HG03139 (cell line): ENCODE data around the gene HOXC5.
A peak's percentile ranks its signal among the peaks of the same experiment; 100 is the strongest.

ENCODE experiments used
- ATAC-seq: cut with Tn5 transposase; IDR thresholded peaks from one replicate; pipeline ENCODE4 v1.9.1; 2021; ENCODE audit not compliant: unreplicated experiment

HOXC5 gene

GRCh38 chr12:54032627-54033100 is at the start of gene HOXC5:
TSS of gene HOXC5 (plus strand) at chr12:54033050. CDS start at chr12:54033123, 73 bp downstream.
- no peak for ATAC-seq

- ATAC-seq = no peak
These were observed 49.3 kb upstream of the HOXC5 start for GRCh38 chr12:53983568-53983949.

GRCh38 chr12:53983950-53984572 is 48.8 kb upstream of the HOXC5 start:
- no peak for ATAC-seq

GRCh38 chr12:53984901-53985691 is 47.8 kb upstream of the HOXC5 start, which contains the start of gene HOXC10:
TSS of gene HOXC10 (plus strand) at chr12:53985146. CDS start at chr12:53985260, 114 bp downstream.
- ATAC-seq = peak; percentile 53

GRCh38 chr12:53985692-53985993 is 47.2 kb upstream of the HOXC5 start:
- ATAC-seq = no peak

- no peak for ATAC-seq
These were observed 46.7 kb upstream of the HOXC5 start for GRCh38 chr12:53985994-53986685.

- ATAC-seq = no peak
These were observed 46.0 kb upstream of the HOXC5 start for GRCh38 chr12:53986686-53987483.

- no peak for ATAC-seq
These were observed 45.0 kb upstream of the HOXC5 start for GRCh38 chr12:53987787-53988230.

- ATAC-seq = no peak
These were observed 44.2 kb upstream of the HOXC5 start for GRCh38 chr12:53988541-53989226.

GRCh38 chr12:53989227-53990113 is 43.4 kb upstream of the HOXC5 start:
- ATAC-seq = no peak

- no peak for ATAC-seq
These were observed 42.4 kb upstream of the HOXC5 start for GRCh38 chr12:53990311-53991076.

GRCh38 chr12:53991077-53991460 is 41.8 kb upstream of the HOXC5 start:
- ATAC-seq = no peak

GRCh38 chr12:53992377-53992889 is 40.4 kb upstream of the HOXC5 start:
- no peak for ATAC-seq

GRCh38 chr12:53993162-53994008 is 39.5 kb upstream of the HOXC5 start:
- no peak for ATAC-seq

GRCh38 chr12:53994009-53994263 is 38.9 kb upstream of the HOXC5 start:
- ATAC-seq = no peak

GRCh38 chr12:53994264-53995001 is 38.4 kb upstream of the HOXC5 start:
- no peak for ATAC-seq

GRCh38 chr12:53995002-53995377 is 37.9 kb upstream of the HOXC5 start:
- no peak for ATAC-seq
